Natural killer cell (primary cell): ENCODE data around the gene MARK1. TPM values are rescaled to one million over a fixed set of nuclear protein-coding genes. Genes with fewer than 3 reads are reported as not detected.

Experiments used
- ATAC-seq, 3 donors: fragments of 150-1000 bp in 2 of 3; fragments of 200-7000 bp in 1 of 3; cut with Tn5 transposase; 1 replicate in 1 of 3; 2 replicates in 2 of 3; pipeline ENCODE4 v1.10.0; 2021; ENCODE audit warnings: mild to moderate bottlenecking in 2 of 3, moderate library complexity in 2 of 3
- DNase-seq, 2 donors: peaks; one replicate each; pipeline versions ENCODE4 v3.0.0 to v3.0.0-alpha.2; 2013 to 2021; ENCODE audit warnings: mixed read lengths in 1 of 2
- H3K27ac ChIP-seq: one replicate; pipeline ENCODE4 v1.5.1; 2013; ENCODE audit warnings: mild to moderate bottlenecking, low read length
- H3K27me3 ChIP-seq: one replicate; pipeline ENCODE4 v1.6.1; 2013; ENCODE audit warnings: low read length; ENCODE audit not compliant: control insufficient read depth, insufficient read depth
- H3K36me3 ChIP-seq: one replicate; pipeline ENCODE4 v1.6.1; 2013; ENCODE audit warnings: low read length; ENCODE audit not compliant: control insufficient read depth, insufficient read depth
- H3K4me1 ChIP-seq: one replicate; pipeline ENCODE4 v1.6.1; 2013; ENCODE audit warnings: low read length; ENCODE audit not compliant: control insufficient read depth, insufficient read depth
- H3K4me3 ChIP-seq: one replicate; pipeline ENCODE4 v1.5.1; 2013; ENCODE audit warnings: low read length
- H3K9me3 ChIP-seq: one replicate; pipeline ENCODE4 v1.6.1; 2013; ENCODE audit warnings: low read length; ENCODE audit not compliant: control insufficient read depth, insufficient read depth
- H3K27ac Mint-ChIP-seq, 2 donors: one replicate each; pipeline ENCODE4 v1.8.0; 2022; ENCODE audit warnings: mild to moderate bottlenecking in 2 of 2, mixed read lengths in 2 of 2, moderate library complexity in 1 of 2
- H3K27me3 Mint-ChIP-seq, 2 donors: one replicate each; pipeline ENCODE4 v1.8.0; 2022; ENCODE audit warnings: low read depth in 2 of 2, mixed read lengths in 2 of 2
- H3K36me3 Mint-ChIP-seq: one replicate; pipeline ENCODE4 v1.8.0; 2022; ENCODE audit warnings: mixed read lengths
- H3K4me1 Mint-ChIP-seq, 2 donors: one replicate each; pipeline ENCODE4 v1.8.0; 2022; ENCODE audit warnings: mixed read lengths in 2 of 2
- H3K4me3 Mint-ChIP-seq: one replicate; pipeline ENCODE4 v1.8.0; 2022; ENCODE audit warnings: mild to moderate bottlenecking, moderate library complexity, mixed read lengths
- H3K9me3 Mint-ChIP-seq, 2 donors: one replicate each; pipeline ENCODE4 v1.8.0; 2022; ENCODE audit warnings: mixed read lengths in 2 of 2
- WGBS: methylation state at CpG from one replicate; pipeline ENCODE4 v1.1.7; 2013; ENCODE audit warnings: missing lambda C conversion rate; ENCODE audit not compliant: insufficient coverage; 5-methylcytosine and 5-hydroxymethylcytosine counted together
- intact Hi-C: fragments of 100-400 bp; cut with micrococcal nuclease; formaldehyde crosslinking; loops from one replicate; pipeline ENCODE4 v1.14.2; 2022
- total RNA-seq, 4 donors: library from RNA; stranded (reverse); fragments of 120-200 nt in 1 of 4; gene quantifications; one replicate each; pipeline versions ENCODE4 v1.2.3 to v1.2.4, GENCODE V29; 2013 to 2022
- TF ChIP-seq, protein P1 (sequence below): fragments of 200-600 bp; IDR thresholded peaks from one replicate; pipeline ENCODE4 v1.8.0; 2022; ENCODE audit warnings: antibody characterized with exemption

Gene MARK1
- total RNA-seq, 3 donors from 2014 or later (not counting 1 experiment from before 2014, with no cell fraction given): 0.13 TPM; not detected in 2

DNA sequence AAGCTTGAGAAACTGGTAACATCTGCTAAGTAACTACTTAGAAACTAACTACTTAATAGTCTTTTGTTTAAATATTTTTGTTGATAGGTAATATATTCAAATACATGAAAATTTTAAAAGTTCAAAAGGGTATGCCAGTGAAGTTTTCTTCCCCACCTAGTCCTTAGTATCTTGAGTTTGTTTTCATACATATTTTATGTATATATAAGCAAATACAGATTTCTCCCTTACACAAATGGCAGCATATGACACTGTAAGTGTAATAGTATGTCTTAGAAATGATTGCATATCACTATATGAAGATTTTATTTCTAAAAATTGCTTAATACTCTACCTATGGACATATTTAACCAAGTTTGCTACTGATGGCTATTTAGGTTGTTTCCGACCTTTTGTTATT lies 38.9 kb downstream of the MARK1 start:
- H3K4me3 ChIP-seq: no peak overlapping the region
- H3K4me3 Mint-ChIP-seq: no peak overlapping the region
- H3K36me3 ChIP-seq: no peaks in the 10 kb centered on the region
- no peaks in the 10 kb centered on the region for H3K9me3 Mint-ChIP-seq
- WGBS: no CpG with 5 or more reads among the region's 1 CpG
- no peaks in the 10 kb centered on the region for H3K9me3 ChIP-seq
- ATAC-seq: no peak
- H3K27ac ChIP-seq: no peak overlapping the region
- TF ChIP-seq, protein P1, sequence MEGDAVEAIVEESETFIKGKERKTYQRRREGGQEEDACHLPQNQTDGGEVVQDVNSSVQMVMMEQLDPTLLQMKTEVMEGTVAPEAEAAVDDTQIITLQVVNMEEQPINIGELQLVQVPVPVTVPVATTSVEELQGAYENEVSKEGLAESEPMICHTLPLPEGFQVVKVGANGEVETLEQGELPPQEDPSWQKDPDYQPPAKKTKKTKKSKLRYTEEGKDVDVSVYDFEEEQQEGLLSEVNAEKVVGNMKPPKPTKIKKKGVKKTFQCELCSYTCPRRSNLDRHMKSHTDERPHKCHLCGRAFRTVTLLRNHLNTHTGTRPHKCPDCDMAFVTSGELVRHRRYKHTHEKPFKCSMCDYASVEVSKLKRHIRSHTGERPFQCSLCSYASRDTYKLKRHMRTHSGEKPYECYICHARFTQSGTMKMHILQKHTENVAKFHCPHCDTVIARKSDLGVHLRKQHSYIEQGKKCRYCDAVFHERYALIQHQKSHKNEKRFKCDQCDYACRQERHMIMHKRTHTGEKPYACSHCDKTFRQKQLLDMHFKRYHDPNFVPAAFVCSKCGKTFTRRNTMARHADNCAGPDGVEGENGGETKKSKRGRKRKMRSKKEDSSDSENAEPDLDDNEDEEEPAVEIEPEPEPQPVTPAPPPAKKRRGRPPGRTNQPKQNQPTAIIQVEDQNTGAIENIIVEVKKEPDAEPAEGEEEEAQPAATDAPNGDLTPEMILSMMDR: no peak
- H3K27me3 Mint-ChIP-seq: peaks cover 3 to 8% of the 10 kb centered on the region in 2 donors
- H3K27me3 ChIP-seq: no peaks in the 10 kb centered on the region
- intact Hi-C loops: no loop called here
- H3K27ac Mint-ChIP-seq: no peak overlapping the region
- no peaks in the 10 kb centered on the region for H3K4me1 ChIP-seq
- no peaks in the 10 kb centered on the region for H3K4me1 Mint-ChIP-seq
- DNase-seq: no peak
- H3K36me3 Mint-ChIP-seq: no peaks in the 10 kb centered on the region

DNA sequence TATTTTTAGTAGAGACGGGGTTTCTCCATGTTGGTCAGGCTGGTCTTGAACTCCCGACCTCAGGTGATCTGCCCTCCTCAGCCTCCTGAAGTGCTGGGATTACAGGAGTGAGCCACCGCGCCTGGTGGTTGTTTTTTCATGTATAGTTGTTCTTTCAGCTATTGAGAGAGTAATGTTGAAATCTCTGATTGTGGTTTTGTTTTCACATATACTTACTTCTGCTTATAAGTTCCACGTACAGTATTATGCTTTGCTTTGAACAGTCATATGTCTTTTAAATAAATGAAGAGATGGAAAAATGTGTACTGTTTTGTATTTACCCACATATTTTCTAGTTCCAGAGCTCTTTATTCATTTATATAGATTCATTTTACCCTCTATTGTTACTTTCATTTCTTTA lies 44.5 kb downstream of the MARK1 start:
- DNase-seq (no peak), ATAC-seq (no peak)
- intact Hi-C loops: no loop called here
- Histone ChIP-seq H3K4me1 (no peaks in the 10 kb centered on the region), H3K4me3 (no peak overlapping the region), H3K36me3 (no peaks in the 10 kb centered on the region), H3K9me3 (peaks cover 5% of the 10 kb centered on the region), H3K27ac (no peak overlapping the region), H3K27me3 (no peaks in the 10 kb centered on the region)
- H3K4me3 Mint-ChIP-seq: no peak overlapping the region
- 100% methylated on average over 4 of the region's 5 CpGs for WGBS
- no peak overlapping the region for H3K27ac Mint-ChIP-seq
- peaks cover 6 to 8% of the 10 kb centered on the region in 2 donors for H3K9me3 Mint-ChIP-seq
- no peaks in the 10 kb centered on the region for H3K4me1 Mint-ChIP-seq
- H3K36me3 Mint-ChIP-seq: peaks cover 7% of the 10 kb centered on the region
- no peaks in the 10 kb centered on the region for H3K27me3 Mint-ChIP-seq
- TF ChIP-seq, protein P1: no peak

DNA sequence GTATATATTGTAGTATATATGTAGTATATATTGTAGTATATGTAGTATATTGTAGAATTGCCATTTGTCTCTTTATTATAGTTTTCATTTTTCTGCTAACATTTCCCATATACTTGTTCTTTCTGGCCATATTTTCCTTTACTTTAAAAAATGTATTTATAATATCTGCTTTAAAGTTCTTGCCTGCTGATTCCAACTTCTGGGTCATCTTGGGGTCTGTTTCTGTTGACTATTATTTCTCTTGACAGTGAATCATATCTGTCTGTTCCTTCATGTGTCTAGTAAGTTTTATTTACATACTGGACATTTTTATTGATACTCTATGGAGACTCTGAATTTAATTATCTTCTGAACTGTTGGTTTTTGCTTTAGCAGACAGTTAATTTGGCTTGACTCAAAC lies 45.9 kb downstream of the MARK1 start:
- no peak for DNase-seq
- H3K36me3 Mint-ChIP-seq: peaks cover 7% of the 10 kb centered on the region
- no peak overlapping the region for H3K27ac Mint-ChIP-seq
- no peak overlapping the region for H3K27ac ChIP-seq
- H3K9me3 ChIP-seq: peaks cover 5% of the 10 kb centered on the region
- no peaks in the 10 kb centered on the region for H3K27me3 ChIP-seq
- H3K4me1 Mint-ChIP-seq: no peaks in the 10 kb centered on the region
- no peaks in the 10 kb centered on the region for H3K4me1 ChIP-seq
- H3K4me3 Mint-ChIP-seq: no peak overlapping the region
- no peaks in the 10 kb centered on the region for H3K36me3 ChIP-seq
- peaks cover 6 to 8% of the 10 kb centered on the region in 2 donors for H3K9me3 Mint-ChIP-seq
- no peaks in the 10 kb centered on the region for H3K27me3 Mint-ChIP-seq
- intact Hi-C loops: no loop called here
- ATAC-seq: no peak
- TF ChIP-seq, protein P1: no peak
- no peak overlapping the region for H3K4me3 ChIP-seq

DNA sequence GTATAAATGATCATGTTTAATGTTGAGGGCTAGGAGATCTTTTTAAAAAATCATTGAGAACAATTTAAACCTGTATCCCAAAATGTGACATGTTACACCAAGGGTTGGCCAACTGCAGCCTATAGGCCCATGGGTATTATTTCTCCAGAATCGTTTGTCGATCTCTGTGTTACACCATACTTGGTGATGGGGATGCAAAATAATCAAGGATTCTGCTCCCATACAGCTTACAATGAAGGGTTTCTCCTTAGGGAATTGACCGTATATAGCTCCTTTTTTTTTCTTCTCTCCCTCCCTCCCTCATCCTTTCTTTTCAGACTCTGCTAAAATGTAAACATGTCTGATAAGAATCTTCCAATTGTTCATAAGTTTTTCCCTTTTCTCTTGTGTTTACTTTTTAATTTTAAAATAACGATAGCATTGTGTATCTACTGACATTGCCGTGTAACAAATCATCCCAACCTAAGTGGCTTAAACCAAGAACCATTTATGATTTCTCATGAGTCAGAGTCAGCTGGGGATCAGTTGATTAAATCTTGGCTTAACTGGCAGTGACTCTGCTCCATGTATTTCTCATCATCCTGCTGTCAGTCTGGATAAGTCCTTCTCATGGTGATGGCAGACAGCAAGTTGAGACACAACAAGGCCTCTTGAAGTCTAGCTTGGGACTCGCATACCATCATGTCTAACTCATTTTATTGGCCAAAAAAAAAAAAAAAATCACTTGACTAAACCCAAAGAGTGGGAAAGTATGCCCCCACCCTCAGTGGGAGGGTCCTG lies 48.0 kb downstream of the MARK1 start:
- no peak overlapping the region for H3K4me3 ChIP-seq
- Mint-ChIP-seq H3K36me3 (peaks cover 7% of the 10 kb centered on the region), H3K4me3 (no peak overlapping the region), H3K9me3 (peaks cover 6 to 8% of the 10 kb centered on the region in 2 donors), H3K4me1 (no peaks in the 10 kb centered on the region), H3K27ac (no peak overlapping the region), H3K27me3 (no peaks in the 10 kb centered on the region)
- intact Hi-C loops: no loop called here
- no peaks in the 10 kb centered on the region for H3K27me3 ChIP-seq
- no peak overlapping the region for H3K27ac ChIP-seq
- H3K9me3 ChIP-seq: peaks cover 5% of the 10 kb centered on the region
- H3K36me3 ChIP-seq: no peaks in the 10 kb centered on the region
- 93% methylated on average over 3 of the region's 6 CpGs for WGBS
- ATAC-seq: no peak
- H3K4me1 ChIP-seq: no peaks in the 10 kb centered on the region
- TF ChIP-seq, protein P1: no peak
- no peak for DNase-seq
